ENCODE measurements around the gene MTERF4. TPM values are rescaled to one million over a fixed set of nuclear protein-coding genes. Genes with fewer than 3 reads are reported as not detected.

Gene MTERF4
- total RNA-seq, 2 experiments from 2014 or later: 33.2 to 36.6 TPM

DNA sequence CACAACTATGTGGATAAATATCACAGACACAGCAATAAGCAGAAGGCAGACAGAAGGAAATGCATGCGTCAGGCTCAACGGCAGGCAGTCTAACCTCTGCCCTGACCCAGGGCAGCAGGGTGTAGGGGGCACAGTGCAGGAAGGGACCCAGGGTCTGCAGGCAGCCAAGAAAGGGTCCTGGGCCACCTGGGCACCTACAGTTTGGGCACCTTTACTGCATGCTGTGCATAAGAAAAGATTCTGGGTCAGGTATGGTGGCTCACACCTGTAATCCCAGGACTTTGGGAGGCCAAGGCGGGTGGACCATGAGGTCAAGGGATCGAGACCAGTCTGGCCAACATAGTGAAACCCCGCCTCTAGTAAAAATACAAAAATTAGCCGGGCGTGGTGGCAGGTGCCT lies 29.4 kb upstream of the MTERF4 start:
- no peaks in the 10 kb centered on the region for H3K27me3 Mint-ChIP-seq
- TF ChIP-seq, protein P1, sequence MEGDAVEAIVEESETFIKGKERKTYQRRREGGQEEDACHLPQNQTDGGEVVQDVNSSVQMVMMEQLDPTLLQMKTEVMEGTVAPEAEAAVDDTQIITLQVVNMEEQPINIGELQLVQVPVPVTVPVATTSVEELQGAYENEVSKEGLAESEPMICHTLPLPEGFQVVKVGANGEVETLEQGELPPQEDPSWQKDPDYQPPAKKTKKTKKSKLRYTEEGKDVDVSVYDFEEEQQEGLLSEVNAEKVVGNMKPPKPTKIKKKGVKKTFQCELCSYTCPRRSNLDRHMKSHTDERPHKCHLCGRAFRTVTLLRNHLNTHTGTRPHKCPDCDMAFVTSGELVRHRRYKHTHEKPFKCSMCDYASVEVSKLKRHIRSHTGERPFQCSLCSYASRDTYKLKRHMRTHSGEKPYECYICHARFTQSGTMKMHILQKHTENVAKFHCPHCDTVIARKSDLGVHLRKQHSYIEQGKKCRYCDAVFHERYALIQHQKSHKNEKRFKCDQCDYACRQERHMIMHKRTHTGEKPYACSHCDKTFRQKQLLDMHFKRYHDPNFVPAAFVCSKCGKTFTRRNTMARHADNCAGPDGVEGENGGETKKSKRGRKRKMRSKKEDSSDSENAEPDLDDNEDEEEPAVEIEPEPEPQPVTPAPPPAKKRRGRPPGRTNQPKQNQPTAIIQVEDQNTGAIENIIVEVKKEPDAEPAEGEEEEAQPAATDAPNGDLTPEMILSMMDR (IDR thresholded peaks at IDR 0.05): no peak
- CTCF ChIA-PET: no interaction called here
- peaks cover 37% of the 10 kb centered on the region for H3K36me3 Mint-ChIP-seq (ENCODE audit: low read depth)
- peaks cover 20% of the 10 kb centered on the region for H3K4me1 Mint-ChIP-seq (ENCODE audit: low read depth)
- POLR2A ChIA-PET: no interaction called here
- H3K4me3 Mint-ChIP-seq: no peak overlapping the region
- ATAC-seq: no peak
- no peak for DNase-seq
- H3K27ac Mint-ChIP-seq: no peak overlapping the region
- no peaks in the 10 kb centered on the region for H3K9me3 Mint-ChIP-seq
- intact Hi-C loops (cut with micrococcal nuclease): no loop called here

DNA sequence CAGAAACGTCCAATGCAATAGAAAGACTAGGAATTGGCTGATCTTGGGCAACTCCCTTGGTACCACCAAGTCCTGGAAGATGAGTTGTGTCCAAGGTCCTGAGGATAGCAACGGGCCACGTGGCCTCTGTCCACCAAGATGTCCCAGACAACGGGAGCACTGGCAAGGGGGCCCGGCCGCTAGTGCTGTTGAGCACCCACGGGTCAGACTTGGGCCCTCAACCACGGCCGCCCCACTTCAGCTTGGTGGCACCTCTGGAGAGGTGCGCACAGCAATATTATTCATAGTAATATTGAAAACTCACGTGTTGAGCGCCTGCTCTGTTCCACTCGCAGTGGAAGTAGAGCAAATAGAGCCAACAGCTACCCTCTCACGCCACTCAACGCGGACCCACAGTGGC lies 28.2 kb upstream of the MTERF4 start:
- TF ChIP-seq, protein P1 (IDR thresholded peaks at IDR 0.05): no peak
- H3K27ac Mint-ChIP-seq: no peak overlapping the region
- ATAC-seq (no peak), DNase-seq (no peak)
- ChIA-PET CTCF (no interaction called here), POLR2A (interaction anchor here (1.9 kb wide), 1 partner anchor 19 kb away, joined by 8 read pairs; the partner anchor contains the start of gene PASK)
- peaks cover 46% of the 10 kb centered on the region for H3K36me3 Mint-ChIP-seq (ENCODE audit: low read depth)
- peaks cover 24% of the 10 kb centered on the region for H3K4me1 Mint-ChIP-seq (ENCODE audit: low read depth)
- H3K9me3 Mint-ChIP-seq: no peaks in the 10 kb centered on the region
- H3K4me3 Mint-ChIP-seq: no peak overlapping the region
- intact Hi-C loops (cut with micrococcal nuclease): no loop called here
- H3K27me3 Mint-ChIP-seq: no peaks in the 10 kb centered on the region

DNA sequence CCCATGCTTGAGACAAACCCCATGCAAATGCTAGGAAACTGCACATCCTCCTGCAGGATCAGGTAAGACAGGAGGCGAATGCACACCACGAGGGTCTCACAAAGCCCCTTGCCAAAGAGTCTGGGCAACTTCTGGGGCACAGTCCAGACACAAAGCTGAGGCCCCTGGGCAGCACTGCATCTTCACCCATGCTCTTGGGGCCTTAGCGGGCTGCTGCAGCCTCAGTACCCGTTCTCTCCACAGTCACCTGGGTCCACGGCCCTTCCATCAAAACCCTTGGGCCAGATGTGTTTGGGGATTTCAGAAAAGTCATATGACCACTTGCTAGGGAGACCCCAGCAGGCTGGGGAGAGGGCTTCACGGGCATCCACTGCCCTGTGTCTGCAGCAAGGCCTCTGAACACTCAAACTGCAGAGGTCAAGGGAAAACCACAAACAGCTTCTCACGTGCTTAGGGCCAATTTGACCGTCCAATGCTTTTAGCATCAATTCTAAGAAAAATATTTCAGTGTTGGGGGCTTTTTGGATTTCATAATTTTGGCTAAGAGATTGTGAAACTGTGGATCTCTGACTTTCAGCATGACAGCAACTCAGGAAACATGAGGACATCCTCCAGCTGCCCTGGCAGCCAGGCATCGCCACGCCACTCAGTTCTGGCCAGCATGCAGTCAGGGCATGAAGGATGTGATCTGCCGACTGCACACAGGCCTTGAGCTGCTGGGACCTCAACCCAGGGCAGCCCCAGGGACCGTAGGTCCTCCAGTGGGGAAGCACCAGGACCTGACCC lies 27.2 kb upstream of the MTERF4 start:
- H3K9me3 Mint-ChIP-seq: no peaks in the 10 kb centered on the region
- intact Hi-C loops (cut with micrococcal nuclease): no loop called here
- H3K27ac Mint-ChIP-seq: peak overlapping the region; percentile 96
- DNase-seq (no peak), ATAC-seq (no peak)
- peaks cover 47% of the 10 kb centered on the region for H3K36me3 Mint-ChIP-seq (ENCODE audit: low read depth)
- H3K27me3 Mint-ChIP-seq: no peaks in the 10 kb centered on the region
- peaks cover 25% of the 10 kb centered on the region for H3K4me1 Mint-ChIP-seq (ENCODE audit: low read depth)
- TF ChIP-seq, protein P1 (IDR thresholded peaks at IDR 0.05): no peak
- CTCF ChIA-PET: no interaction called here
- POLR2A ChIA-PET: interaction anchor here (1.9 kb wide), 1 partner anchor 20 kb away, joined by 8 read pairs; the partner anchor contains the start of gene PASK
- H3K4me3 Mint-ChIP-seq: no peak overlapping the region

DNA sequence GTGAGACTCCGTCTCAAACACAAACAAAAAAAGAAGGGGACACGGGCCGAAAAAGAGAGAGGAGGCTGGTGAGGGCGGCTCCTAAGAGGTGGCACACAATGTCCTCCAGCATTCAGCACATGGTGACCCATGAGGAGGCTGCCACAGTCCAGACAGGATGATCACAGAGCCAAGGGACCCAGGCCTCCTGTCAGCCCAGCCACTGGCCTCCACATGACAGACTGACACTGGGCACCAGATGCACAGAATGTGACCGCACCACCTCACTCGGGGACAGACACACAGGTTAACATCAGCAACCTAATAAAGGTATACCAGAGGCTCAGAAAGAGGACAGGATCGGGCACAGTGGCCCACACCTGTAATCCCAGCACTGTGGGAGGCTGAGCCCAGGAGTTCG lies 26.2 kb upstream of the MTERF4 start:
- H3K4me1 Mint-ChIP-seq (ENCODE audit: low read depth): peaks cover 30% of the 10 kb centered on the region
- H3K36me3 Mint-ChIP-seq (ENCODE audit: low read depth): peaks cover 51% of the 10 kb centered on the region

DNA sequence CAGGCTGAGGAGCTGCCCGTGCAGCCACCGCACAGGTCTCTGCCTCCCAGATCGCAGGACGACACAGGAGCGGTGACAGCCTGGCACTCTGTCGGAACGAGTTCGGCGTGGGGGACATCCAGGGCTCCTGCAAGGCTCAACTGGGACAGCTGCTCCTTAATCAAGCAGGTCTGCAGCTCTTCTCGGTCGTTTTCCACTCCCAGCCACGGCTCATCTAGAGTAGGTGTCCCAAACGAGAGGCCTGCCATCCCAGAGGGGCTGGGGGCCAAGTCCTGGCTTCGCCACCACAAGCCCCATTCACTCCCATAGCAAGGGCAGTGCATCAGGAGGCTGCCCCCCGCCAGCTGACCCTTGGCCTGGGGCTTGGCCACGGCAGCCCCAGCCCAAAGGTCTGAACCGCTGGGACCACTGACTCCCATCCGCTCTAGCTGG lies 24.7 kb upstream of the MTERF4 start:
- no peak overlapping the region for H3K4me3 Mint-ChIP-seq
- CTCF ChIA-PET: no interaction called here
- intact Hi-C loops (cut with micrococcal nuclease): no loop called here
- H3K9me3 Mint-ChIP-seq: no peaks in the 10 kb centered on the region
- no peaks in the 10 kb centered on the region for H3K27me3 Mint-ChIP-seq
- H3K27ac Mint-ChIP-seq: peak overlapping the region; percentile 96
- POLR2A ChIA-PET: interaction anchor here (1.0 to 2.4 kb wide), 3 partner anchors 9 to 20 kb away, joined by 3 to 8 read pairs (median 3); no protein-coding TSS in a partner anchor
- ATAC-seq (no peak), DNase-seq (no peak)
- H3K4me1 Mint-ChIP-seq (ENCODE audit: low read depth): peaks cover 30% of the 10 kb centered on the region
- TF ChIP-seq, protein P1 (IDR thresholded peaks at IDR 0.05): no peak
- H3K36me3 Mint-ChIP-seq (ENCODE audit: low read depth): peaks cover 50% of the 10 kb centered on the region

More for the DNA sequence above, 26.2 kb upstream of the MTERF4 start:
- POLR2A ChIA-PET: no interaction called here
- intact Hi-C loops (cut with micrococcal nuclease): no loop called here
- Mint-ChIP-seq H3K9me3 (no peaks in the 10 kb centered on the region), H3K27me3 (no peaks in the 10 kb centered on the region), H3K27ac (peak overlapping the region; percentile 96), H3K4me3 (no peak overlapping the region)
- ATAC-seq: no peak
- DNase-seq: no peak
- CTCF ChIA-PET: no interaction called here
- TF ChIP-seq, protein P1 (IDR thresholded peaks at IDR 0.05): no peak

All from activated CD8-positive, alpha-beta T cell treated with anti-CD3 and anti-CD28 coated beads for 36 hours (primary cell).